Activated naive CD4-positive, alpha-beta T cell treated with anti-CD3 and anti-CD28 coated beads, Interleukin-2, amount 50 U/mL, for 24 hours (primary cell): ENCODE data around the gene KMT2D.
A peak's percentile ranks its signal among the peaks of the same experiment; 100 is the strongest.

Experiments
- H3K27ac Mint-ChIP-seq: one replicate; pipeline ENCODE4 v1.8.0; 2021; ENCODE audit warnings: mild to moderate bottlenecking, mixed read lengths
- H3K27me3 Mint-ChIP-seq: one replicate; pipeline ENCODE4 v1.8.0; 2021; ENCODE audit warnings: mixed read lengths
- H3K36me3 Mint-ChIP-seq: one replicate; pipeline ENCODE4 v1.8.0; 2021; ENCODE audit warnings: mixed read lengths
- H3K4me1 Mint-ChIP-seq: one replicate; pipeline ENCODE4 v1.8.0; 2021; ENCODE audit warnings: mixed read lengths
- H3K4me3 Mint-ChIP-seq: one replicate; pipeline ENCODE4 v1.8.0; 2021; ENCODE audit warnings: mild to moderate bottlenecking, mixed read lengths
- H3K9me3 Mint-ChIP-seq: one replicate; pipeline ENCODE4 v1.8.0; 2021; ENCODE audit warnings: mixed read lengths

Gene KMT2D

DNA sequence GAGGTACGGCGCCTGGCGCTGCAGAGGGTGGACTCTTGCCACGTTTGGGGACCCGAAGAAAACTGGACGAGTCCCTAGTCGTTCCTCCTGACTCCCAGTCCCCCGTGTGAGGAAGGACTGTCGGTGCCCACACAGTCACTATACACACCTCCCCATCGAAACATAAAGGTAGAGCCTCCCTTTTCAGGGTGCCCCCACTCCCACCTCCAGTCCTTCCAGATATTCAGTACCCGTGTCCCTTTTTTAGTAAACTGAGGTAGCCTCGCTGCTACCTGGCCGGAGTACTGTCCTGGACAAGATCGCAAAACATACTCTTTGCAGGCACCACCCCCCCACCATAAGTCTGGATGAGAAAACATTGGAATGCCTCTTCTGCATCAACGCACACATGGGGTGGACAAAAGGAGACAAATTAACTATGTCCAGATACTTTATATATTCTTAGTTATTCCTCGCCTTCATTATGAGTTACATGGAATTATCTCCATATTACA lies 610 bp upstream of the KMT2D start:
- H3K36me3 Mint-ChIP-seq = peaks cover 2% of the 10 kb centered on the region
- H3K27me3 Mint-ChIP-seq = no peaks in the 10 kb centered on the region
- peaks cover 43% of the 10 kb centered on the region for H3K4me1 Mint-ChIP-seq
- H3K27ac Mint-ChIP-seq = peak overlapping the region; percentile 99
- H3K4me3 Mint-ChIP-seq = peak overlapping the region; percentile 97
- no peaks in the 10 kb centered on the region for H3K9me3 Mint-ChIP-seq

- no peaks in the 10 kb centered on the region for H3K27me3 Mint-ChIP-seq
- no peaks in the 10 kb centered on the region for H3K9me3 Mint-ChIP-seq
- peak overlapping the region; percentile 95 for H3K4me3 Mint-ChIP-seq
- peaks cover 59% of the 10 kb centered on the region for H3K4me1 Mint-ChIP-seq
- peaks cover 5% of the 10 kb centered on the region for H3K36me3 Mint-ChIP-seq
- H3K27ac Mint-ChIP-seq = peak overlapping the region; percentile 95
Measured at GRCh38 chr12:49059299-49060171, 1.1 kb downstream of the KMT2D start.

- H3K4me1 Mint-ChIP-seq = peaks cover 62% of the 10 kb centered on the region
- H3K4me3 Mint-ChIP-seq = peak overlapping the region; percentile 95
- H3K27me3 Mint-ChIP-seq = no peaks in the 10 kb centered on the region
- peaks cover 5% of the 10 kb centered on the region for H3K36me3 Mint-ChIP-seq
- peak overlapping the region; percentile 95 for H3K27ac Mint-ChIP-seq
- no peaks in the 10 kb centered on the region for H3K9me3 Mint-ChIP-seq
Measured at GRCh38 chr12:49059045-49059298, 1.6 kb downstream of the KMT2D start.

- Mint-ChIP-seq H3K4me3 (peak overlapping the region; percentile 95), H3K27me3 (no peaks in the 10 kb centered on the region), H3K4me1 (peaks cover 58% of the 10 kb centered on the region), H3K36me3 (peaks cover 5% of the 10 kb centered on the region), H3K27ac (peak overlapping the region; percentile 95), H3K9me3 (no peaks in the 10 kb centered on the region)
Measured at GRCh38 chr12:49058366-49059044, 2.1 kb downstream of the KMT2D start.

- Mint-ChIP-seq H3K9me3 (no peaks in the 10 kb centered on the region), H3K36me3 (peaks cover 5% of the 10 kb centered on the region), H3K4me1 (peaks cover 61% of the 10 kb centered on the region), H3K27ac (peak overlapping the region; percentile 95), H3K4me3 (peak overlapping the region; percentile 95), H3K27me3 (no peaks in the 10 kb centered on the region)
Measured at GRCh38 chr12:49057888-49058287, 2.7 kb downstream of the KMT2D start.

DNA sequence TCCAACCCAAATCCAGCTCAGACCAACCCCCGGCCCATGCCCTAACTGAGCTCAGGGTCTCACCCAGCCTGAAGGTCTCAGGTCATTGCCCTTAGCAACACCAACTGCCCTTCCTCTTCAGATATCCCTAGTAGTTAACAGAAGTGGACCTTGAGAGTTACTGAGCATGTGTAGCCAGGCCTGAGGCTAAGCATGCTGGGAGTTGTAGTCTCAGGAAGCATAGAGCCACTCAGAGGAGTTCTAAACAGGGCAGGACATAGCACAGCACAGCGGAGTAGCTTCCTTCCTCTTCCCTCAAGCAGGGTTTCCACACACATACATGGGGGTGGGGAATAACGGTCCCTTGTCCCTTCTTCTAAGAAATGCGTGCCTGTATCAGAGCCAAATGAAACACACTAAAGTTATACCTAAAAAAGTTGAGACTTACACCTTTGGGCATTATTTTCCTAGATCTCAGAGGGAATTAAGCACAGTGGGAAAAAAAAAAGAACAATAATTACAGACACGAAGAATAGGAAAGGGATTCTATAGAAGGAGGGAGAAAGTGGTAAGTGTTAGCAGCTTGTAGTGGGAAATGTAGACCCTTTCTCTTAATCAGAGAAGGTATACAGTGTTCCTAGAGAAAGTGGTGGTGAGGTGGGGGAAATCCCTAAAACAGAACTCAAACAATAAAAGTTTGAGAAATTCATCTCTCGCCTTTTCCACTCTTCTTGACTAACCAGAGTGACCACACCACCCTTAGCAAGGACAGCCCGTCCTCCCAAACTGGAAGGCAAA lies 4.4 kb downstream of the KMT2D start:
- peaks cover 13% of the 10 kb centered on the region for H3K36me3 Mint-ChIP-seq
- peak overlapping the region; percentile 86 for H3K27ac Mint-ChIP-seq
- H3K9me3 Mint-ChIP-seq = no peaks in the 10 kb centered on the region
- H3K4me1 Mint-ChIP-seq = peaks cover 61% of the 10 kb centered on the region
- H3K4me3 Mint-ChIP-seq = peak overlapping the region; percentile 95
- no peaks in the 10 kb centered on the region for H3K27me3 Mint-ChIP-seq

- H3K36me3 Mint-ChIP-seq = peaks cover 13% of the 10 kb centered on the region
- no peaks in the 10 kb centered on the region for H3K9me3 Mint-ChIP-seq
- no peaks in the 10 kb centered on the region for H3K27me3 Mint-ChIP-seq
- no peak overlapping the region for H3K4me3 Mint-ChIP-seq
- H3K27ac Mint-ChIP-seq = peak overlapping the region; percentile 5
- peaks cover 58% of the 10 kb centered on the region for H3K4me1 Mint-ChIP-seq
Measured at GRCh38 chr12:49055092-49055491, 5.5 kb downstream of the KMT2D start.

DNA sequence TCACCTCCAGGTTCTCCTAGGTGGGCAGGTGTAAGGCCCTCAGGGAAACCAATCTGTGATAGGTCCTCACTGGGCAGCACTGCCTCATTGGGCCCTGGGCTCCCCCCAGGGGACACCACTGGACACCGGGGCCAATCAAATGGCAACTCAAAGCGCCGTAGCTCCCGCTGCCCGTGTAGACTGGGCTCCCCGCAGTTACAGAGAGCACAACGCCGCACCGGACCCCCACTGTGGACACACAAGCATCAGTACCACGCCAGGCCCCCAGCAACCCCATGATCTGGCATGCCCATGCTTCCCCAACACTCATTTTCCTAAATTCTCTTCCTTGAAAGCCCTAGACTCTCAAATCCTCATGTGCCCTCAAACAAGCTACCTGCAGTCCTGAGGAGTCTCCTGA lies 6.1 kb downstream of the KMT2D start:
- no peak overlapping the region for H3K4me3 Mint-ChIP-seq
- peaks cover 13% of the 10 kb centered on the region for H3K36me3 Mint-ChIP-seq
- H3K4me1 Mint-ChIP-seq = peaks cover 58% of the 10 kb centered on the region
- no peaks in the 10 kb centered on the region for H3K9me3 Mint-ChIP-seq
- no peaks in the 10 kb centered on the region for H3K27me3 Mint-ChIP-seq
- H3K27ac Mint-ChIP-seq = no peak overlapping the region

DNA sequence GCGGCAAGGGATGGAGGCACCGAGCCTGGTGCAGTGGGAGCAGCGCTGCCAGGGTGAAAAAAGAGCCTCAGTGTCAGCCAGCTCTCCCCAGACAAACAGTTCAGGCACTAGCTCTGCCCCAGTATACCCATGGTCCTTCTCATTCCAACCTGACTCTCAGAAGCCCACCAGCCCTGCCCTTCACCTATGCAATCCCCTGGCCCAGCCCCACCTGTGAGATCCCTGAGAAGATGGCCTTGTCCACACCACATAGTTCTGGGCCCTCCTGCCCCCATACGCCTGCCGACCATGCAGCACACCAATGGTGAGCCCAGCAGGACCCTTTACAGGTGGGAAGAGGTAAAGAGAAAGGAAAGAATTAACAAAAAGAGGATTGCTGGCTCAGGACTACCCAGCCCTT lies 6.5 kb downstream of the KMT2D start:
- H3K27ac Mint-ChIP-seq = no peak overlapping the region
- H3K4me3 Mint-ChIP-seq = no peak overlapping the region
- H3K36me3 Mint-ChIP-seq = peaks cover 11% of the 10 kb centered on the region
- H3K9me3 Mint-ChIP-seq = no peaks in the 10 kb centered on the region
- peaks cover 58% of the 10 kb centered on the region for H3K4me1 Mint-ChIP-seq
- H3K27me3 Mint-ChIP-seq = no peaks in the 10 kb centered on the region

DNA sequence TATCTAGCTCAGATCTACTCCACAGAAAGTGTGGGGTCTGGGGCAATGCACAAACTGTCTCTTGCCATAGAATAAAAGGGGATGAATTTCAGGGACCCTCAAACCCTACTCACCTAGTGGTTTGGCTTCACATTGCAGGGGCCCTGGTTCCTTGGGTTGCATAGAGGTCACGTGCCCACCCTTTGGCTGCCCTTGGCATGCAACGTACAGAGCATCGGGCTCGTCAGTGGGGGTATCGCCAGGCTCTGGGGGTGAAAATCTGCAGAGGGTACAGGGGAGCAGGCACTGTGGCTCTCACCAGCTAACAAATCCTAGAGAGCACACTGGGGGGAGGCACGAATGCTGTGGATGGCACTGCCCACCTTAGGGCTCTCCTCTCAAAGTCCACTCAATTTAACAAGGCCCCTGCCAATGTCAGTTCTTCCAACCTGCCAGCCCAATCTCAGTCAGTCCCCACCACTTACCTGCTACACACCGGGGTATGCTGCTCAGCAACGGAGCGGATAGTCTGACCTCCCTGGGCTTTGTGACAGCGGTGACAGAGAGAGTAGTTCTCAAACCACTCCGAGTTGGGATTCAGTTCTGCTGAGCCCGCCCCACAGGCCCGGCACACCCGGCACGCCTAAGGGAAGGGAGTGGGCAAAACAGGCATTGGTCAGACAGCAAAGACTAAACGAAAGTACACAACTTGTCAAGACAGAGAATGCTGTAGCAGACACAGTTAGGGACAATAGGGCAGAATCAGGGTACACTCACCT lies 8.0 kb downstream of the KMT2D start:
- Mint-ChIP-seq H3K4me3 (no peak overlapping the region), H3K4me1 (peaks cover 43% of the 10 kb centered on the region), H3K36me3 (peaks cover 17% of the 10 kb centered on the region), H3K27me3 (no peaks in the 10 kb centered on the region), H3K27ac (no peak overlapping the region), H3K9me3 (no peaks in the 10 kb centered on the region)

DNA sequence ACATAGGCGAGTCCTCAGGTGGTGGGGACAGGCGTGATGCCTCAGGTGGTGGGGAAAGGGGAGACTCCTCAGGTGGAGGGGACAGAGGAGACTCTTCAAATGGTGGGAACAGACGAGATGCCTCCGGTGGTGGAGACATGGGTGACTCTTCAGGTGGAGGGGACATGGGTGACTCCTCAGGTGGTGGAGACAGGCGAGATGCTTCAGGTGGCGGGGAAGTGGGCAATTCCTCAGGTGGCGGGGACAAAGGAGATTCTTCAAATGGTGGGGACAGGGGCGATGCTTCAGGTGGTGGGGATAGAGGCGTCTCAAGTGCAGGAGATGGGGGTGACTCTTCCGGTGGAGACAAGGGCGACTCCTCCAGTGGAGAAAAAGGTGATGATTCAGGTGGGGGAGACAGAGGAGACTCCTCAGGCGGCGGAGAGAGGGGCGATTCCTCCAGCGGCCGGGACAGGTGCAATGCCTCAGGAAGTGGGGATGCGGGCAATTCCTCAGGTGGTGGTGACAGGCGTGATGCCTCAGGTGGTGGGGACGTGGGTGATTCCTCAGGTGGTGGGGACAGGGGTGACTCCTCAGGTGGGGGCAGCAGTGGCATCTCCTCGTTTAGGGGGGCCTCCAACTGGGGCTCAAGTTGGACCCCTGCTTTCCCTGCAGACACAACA lies 8.7 kb downstream of the KMT2D start:
- peaks cover 17% of the 10 kb centered on the region for H3K36me3 Mint-ChIP-seq

GRCh38 chr12:49051373-49051764 lies 9.2 kb downstream of the KMT2D start:
- no peak overlapping the region for H3K4me3 Mint-ChIP-seq
- H3K27me3 Mint-ChIP-seq = no peaks in the 10 kb centered on the region
- H3K4me1 Mint-ChIP-seq = peaks cover 30% of the 10 kb centered on the region
- H3K9me3 Mint-ChIP-seq = no peaks in the 10 kb centered on the region
- H3K36me3 Mint-ChIP-seq = peaks cover 19% of the 10 kb centered on the region
- H3K27ac Mint-ChIP-seq = no peak overlapping the region

More for the DNA sequence above, 8.7 kb downstream of the KMT2D start:
- H3K4me3 Mint-ChIP-seq = no peak overlapping the region
- peaks cover 36% of the 10 kb centered on the region for H3K4me1 Mint-ChIP-seq
- no peaks in the 10 kb centered on the region for H3K9me3 Mint-ChIP-seq
- H3K27ac Mint-ChIP-seq = peak overlapping the region; percentile 82
- no peaks in the 10 kb centered on the region for H3K27me3 Mint-ChIP-seq

DNA sequence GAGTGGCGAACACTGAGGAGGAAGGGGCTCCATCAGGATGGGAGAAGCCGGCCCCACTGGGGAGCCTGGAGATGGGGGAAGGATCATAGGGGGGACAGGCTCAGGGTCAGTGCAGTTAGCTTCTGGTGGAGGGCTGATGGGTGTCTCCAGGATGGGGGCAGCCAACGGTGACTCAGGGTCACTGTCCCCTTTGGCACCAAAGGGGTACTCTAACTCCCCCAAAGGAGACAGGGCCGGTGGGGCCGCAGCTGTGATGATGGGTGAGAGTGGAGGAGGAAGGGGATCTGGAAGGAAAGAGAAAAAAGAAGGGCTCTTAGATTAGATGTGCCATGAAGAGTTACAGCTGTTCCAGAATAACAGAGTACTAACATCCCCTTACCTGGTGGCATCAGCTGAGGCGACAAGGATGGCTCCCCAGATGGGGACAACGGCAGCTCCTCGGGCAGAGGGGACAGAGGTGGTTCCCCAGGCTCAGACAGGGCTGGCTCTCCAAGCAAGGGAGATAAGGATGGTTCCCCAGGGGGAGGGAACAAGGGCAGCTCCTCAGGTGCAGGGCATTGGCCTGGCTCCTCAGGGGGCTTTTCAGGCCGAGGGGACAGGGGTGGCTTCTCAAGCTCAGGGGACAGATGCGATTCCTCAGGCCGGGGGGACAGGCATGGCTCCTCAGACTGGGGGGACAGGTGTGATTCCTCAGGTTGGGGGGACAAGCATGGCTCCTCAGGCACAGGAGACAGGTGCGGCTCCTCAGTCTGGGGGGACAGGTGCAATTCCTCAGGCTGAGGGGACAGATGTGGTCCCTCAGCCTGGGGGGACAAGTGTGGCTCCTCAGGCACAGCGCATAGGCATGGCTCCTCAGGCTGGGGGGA lies 9.9 kb downstream of the KMT2D start:
- H3K9me3 Mint-ChIP-seq = no peaks in the 10 kb centered on the region
- no peak overlapping the region for H3K27ac Mint-ChIP-seq
- peaks cover 24% of the 10 kb centered on the region for H3K4me1 Mint-ChIP-seq
- H3K4me3 Mint-ChIP-seq = no peak overlapping the region
- H3K36me3 Mint-ChIP-seq = peaks cover 16% of the 10 kb centered on the region
- H3K27me3 Mint-ChIP-seq = no peaks in the 10 kb centered on the region
